Stimulated activated CD8-positive, alpha-beta memory T cell treated with anti-CD3 and anti-CD28 coated beads, Interleukin-12 subunit alpha, Interleukin-12 subunit beta, amount 100 ng/mL, for 24 hours (primary cell): ENCODE data around the gene MYL9.

Source experiments
- DNase-seq: peaks from one replicate; pipeline ENCODE4 v3.0.0-alpha.2; 2020; ENCODE audit errors: extremely low read depth

The MYL9 gene

DNA sequence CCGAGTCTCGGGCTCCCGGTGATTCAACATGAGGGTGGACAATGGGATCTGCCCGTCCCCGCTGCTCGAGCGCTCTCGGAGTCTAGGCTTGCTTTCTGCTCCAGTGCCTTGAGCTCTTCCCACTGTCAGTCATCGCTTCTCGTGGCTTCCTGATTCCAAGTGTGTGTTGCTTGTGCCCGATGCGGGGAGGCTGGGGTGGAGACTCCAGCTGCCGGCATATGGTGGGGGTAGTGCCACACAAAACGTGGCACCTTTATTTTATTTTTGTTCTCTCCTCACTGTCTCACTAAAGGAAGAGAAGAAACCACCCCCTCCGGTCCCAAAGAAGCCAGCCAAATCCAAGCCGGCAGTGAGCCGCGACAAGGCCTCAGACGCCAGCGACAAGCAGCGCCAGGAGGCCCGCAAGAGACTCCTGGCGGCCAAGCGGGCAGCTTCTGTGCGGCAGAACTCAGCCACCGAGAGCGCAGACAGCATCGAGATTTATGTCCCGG lies 14.8 kb upstream of the MYL9 start:
- no peak for DNase-seq

DNA sequence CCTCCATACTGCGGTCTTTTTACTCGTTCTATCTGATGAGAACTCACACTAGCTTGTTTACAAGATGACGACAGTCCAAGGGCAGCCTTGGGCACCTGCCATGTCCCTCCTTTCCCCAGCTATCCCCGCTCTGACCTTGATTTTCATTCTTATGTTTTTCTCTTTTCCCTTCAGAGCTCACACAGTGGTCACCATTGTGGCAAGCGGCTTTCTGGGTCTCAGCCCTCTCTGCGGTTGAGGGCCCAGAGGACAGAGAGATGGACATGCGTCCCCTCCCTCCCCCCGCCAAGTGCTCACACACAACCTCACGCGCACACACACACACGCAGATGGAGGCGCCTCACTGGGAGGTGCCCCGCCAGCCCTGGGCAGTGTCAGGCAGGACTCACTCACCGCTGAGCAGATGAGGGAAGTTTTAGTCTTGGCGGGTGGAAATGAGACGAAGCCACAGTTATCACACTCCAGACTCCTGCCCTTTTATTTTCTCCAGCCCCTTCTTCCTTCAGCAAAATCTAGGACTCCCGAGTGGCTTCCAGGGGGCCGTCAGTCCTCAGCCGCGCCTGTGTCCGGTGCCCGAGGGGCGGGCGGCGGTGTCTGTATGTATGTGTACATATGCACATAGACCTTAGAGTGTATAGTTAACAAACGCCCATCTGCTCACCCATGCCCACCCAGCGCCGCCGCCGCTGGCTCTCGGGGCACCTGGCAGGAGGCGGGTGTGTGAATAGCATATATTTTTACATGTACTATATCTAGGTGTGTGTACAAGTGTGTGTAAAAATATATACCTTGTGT lies 13.8 kb upstream of the MYL9 start:
- no peak for DNase-seq

DNA sequence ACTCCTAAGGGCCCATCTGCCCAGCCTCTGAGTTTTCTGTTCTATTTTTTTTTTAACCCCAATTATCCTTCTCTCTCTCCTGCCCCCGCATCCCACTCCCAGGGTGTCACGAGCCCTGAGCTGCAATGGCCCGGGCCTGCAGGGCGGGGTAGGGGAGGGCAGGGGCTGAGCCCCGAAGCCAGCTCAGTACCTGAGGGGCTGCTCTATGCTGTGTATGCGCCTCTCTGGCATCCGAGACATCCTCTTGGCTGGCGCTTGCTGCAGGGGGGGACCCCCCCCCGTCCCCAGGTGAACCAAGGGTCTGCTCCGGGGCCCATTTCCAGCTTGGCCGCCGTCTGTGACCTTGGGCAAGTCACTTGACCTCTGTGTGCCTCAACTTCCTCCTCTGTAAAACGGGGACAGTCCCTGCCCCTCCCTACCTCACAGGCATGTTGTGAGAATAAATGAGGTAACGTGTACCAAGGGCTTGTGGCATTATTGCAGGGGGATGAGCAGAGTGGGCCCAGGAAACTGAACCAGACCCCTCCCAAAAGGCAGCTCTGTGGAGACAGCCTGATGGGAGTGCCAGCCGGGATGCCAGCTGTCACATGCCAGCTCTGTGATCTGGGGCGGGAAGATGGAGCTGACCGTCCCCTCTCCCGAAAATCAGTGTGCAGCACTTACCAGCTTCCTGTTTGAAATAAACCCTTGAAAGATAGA lies 13.0 kb upstream of the MYL9 start:
- no peak for DNase-seq

DNA sequence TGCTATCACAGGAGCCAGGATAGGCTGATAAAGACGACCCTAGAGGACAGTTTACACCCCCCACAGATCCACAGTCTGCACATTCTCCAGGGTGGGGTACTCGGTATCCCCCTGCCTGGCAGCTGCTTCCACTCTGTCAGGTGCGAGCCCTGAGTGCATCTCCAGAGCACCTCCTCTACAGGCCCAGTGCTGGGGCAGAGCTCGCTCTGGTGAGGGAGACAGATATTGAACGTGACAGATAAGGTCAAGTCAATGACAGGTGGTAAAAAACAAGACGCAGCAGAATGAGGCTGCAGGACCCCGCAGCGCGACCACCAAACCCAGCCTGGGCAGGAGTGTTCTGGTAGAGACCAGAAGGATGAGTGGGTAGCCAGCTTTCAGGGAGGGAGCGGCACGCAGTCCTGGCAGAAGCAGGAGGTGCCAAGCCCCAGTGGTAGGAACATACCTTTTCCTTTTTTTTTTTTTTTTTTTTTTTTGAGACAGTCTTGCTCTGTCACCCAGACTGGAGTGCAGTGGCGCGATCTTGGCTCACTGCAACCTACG lies 12.4 kb upstream of the MYL9 start:
- no peak for DNase-seq

DNA sequence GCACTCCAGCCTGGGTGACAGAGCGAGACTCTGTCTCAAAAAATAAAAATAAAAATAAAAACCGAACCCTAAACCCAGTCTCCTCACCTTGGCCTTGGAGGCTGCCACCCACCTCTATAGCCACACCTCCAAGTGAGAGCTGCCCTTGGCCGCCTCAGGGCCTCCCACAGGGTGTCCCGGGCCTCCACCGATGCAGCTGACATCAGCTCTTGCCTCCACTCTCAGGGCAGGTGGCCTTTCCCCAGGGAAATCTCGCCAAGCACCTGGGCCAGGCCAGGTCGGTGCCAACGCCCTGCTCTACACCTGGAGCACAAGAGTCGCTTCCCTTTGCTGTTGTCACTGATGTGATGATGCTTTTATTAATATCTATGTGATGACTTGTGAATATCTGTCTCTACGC lies 8.9 kb upstream of the MYL9 start:
- DNase-seq = no peak

DNA sequence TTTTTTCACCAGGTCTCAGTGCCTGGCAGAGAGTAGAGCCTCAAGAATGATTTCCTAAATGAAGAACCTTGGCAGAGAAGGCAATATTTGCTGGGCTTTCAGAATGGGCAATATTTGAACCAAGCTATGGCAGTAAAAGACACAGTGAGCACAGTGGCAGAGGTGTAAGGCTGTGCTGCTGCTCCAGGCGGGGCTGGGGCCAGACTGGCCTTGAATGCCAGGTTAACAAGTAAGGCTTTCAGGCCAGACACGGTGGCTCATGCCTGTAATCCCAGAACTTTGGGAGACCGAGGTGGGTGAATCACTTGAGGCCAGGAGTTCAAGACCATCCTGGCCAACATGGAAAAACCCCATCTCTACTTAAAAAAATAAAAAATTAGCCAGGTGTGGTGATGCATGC lies 8.5 kb upstream of the MYL9 start:
- DNase-seq = no peak

DNA sequence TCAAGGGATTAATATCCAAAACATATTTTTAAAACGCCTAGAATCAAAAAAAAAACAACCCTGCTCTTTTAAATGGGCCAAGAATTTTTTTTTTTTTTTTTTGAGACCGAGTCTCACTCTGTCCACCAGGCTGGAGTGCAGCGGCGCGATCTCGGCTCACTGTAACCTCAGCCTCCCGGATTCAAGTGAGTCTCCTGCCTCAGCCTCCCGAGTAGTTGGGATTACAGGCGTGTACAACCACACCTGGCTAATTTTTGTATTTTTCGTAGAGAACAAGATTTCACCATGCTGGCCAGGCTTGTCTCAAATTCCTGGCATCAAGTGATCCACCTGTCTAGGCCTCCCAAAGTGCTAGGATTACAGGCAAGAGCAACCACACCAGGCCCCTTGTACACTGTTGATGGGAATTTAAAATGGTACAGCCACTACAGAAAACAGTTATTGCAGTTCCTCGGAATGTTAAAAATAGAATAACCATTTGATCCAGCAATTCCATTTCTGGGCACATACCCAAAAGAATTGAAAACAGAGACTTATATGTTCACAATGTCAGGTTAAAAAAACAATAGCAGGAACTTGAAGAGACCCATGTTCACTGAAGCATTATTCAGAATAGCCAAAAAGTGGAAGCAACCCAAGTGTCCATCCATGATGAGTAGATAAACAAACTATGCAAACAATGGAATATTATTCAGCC lies 3.1 kb upstream of the MYL9 start:
- no peak for DNase-seq

DNA sequence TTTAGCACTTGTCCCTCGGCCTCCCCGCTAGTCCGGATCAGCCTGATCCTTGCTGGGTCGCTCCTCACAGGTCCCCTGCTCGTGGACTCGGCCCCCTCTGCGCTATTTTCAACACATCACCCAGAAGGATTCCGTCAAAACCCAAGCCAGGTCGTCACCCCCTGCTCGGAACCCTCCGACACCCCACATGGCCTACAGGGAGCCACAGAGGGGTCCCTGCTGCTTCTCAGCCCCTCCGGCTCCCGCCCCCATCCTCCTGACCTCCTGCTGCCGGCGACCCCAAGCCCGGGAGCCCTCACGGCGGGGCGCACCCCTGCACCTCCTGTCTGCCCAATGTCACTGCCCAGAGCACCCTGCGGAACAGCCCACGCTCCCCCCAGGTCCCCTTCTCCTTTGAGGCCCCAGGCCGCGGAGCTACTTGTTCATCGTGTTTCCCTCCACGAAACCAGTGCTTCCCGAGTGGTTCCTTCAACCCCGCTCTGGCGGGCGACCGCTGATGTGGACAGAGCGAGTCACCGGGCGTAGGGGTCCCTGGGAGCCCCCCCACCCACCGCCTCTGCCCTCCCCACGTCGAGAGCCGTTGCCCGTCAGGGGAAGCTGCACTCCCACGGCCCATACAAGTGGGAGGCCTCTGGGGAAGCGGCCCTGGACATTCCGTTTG lies 638 bp upstream of the MYL9 start:
- DNase-seq = no peak

DNA sequence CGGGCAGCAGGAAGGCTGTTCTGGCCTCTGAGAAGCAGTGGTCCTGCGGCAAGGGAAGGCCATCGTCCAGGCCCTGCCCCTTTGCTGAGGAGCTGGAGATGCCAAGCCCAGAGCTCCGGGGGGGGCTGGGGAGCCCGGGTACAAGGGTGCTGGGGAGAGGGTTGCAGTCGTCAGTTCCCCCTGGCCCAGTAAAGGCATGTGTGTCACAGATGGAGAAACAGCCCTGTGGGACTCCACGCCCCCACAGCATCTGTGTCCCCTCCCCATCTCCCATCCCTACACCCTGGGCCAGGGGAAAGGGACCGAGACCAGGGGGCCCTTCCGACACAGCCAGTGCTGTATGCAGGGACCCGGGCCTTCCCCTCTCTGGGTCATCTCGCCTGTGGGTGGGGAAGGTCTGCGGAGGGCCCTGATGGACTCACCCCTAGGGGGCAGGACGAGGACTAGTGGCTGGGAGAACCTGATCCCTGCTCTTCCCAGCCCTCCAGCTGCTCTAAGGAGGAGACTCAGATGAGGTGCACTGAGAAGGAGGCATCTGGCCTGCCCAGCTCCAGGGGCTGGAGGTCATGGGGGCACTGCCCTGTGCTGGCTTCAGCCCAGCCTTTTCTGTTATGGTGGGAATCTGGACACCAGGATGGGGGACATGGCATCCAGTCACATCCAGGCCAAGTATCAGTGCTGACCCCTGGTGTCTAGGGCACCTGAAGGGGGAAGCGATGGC lies 609 bp downstream of the MYL9 start:
- no peak for DNase-seq

DNA sequence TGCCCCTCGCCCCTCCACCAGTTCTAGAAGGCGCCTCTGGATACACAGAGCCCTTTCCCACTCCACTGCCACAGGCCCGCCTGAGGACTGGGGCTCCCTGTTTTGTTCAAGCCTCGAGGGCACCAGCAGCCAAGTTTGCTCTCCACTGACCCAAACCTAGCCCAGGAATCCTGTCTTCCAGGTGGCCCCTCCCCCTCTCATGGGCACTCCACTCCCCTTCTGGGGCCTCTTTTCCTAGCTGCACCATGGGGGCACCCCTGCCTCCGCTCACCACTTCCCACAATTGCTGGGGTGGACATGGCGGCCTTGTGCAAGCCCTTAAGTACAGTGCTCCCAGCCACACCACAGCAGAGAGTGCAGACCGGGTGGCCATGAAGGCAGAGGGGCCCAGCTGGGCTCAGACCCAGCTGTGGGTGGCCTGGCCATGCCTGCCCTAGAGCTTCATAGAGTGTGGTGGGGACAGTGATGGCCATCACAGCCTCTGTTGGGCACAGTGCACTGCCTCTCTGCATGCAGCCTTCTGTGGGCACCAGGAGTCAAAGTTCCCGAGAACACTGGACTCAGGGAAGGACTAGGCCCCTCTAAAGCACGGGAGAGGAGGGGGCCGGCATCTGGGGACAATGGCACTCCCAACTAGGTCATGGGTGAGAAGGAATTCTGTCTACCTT lies 1.3 kb downstream of the MYL9 start:
- DNase-seq = no peak

DNA sequence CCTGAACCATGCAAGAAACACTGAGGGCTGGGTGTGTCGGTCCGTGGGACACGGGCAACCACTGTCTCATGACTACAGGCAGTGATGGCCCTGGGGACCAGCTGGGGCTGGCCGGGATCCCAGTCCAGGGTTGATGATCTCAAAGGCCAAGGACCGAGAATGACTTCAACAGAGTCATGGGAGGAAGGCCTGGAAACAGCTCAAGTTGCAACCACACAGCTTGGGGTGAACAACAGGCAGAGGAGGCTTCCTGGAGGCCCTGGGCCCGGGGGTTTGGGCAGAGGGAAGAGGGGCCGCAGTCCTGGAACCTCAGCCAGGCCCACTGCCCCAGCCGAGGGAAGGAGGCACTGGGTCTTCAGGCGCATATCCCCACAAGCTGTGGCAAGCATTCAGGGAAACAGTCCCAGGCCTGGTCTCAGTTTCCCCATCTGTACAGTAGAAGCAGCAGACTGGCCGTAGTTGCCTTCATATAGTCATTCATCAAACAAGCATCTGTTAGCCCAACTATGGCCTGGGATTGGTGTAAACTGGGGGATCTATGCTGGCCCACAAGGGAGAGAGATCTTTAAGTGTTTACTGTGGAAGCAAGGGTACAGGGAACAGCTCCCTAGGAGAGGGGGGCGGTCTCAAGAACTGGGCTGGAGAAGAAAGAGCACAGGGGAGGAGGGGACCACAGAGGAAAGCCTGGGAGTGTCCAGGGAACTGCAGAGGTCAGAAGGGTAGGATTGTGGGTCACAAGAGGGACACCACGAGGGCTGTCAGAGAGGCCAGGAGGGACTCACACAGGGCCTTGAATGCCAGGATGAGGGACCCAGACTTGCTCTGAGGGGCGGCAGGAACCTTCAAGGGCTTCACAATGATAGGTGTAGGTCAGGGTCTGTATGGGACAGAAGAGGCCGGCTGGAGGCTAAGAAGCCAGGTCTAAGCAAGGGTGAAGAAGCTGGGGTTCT lies 2.1 kb downstream of the MYL9 start:
- no peak for DNase-seq

DNA sequence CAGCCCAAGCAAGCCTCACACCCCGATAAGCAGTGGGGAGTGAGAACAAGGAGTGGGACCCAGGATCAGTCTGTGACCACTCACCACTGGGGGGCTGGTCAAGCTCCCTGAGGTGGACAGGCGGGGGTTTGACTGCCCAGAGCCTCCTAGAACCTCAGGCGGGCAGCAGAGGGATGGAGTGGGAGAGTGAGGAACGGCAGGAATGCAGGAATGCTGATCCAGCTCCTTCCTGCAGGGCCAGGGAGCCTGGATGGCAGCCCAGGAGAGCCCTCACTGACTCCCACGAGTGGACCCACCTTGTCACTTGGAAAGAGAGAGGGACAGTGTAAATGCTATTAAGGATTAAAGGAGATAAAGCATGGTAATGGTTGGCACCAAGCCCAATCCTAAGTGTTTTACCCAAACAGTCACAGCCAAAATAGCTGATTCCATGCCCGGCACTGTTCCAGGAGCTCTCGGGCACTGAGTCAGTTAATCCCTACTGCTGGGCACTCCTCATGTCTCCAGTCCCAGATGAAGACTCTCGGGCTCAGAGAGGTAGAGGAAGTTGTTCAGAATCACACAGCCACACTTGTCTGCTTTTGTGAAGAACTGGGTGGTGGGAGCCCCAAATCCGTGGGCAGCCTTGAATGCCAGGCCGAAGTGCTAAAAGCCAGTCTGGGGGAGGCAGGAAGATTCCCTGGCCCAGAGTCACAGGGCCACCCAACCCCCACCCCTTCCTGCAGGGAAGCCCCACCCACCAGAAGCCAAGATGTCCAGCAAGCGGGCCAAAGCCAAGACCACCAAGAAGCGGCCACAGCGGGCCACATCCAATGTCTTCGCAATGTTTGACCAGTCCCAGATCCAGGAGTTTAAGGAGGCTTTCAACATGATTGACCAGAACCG lies 3.1 kb downstream of the MYL9 start:
- DNase-seq = no peak

DNA sequence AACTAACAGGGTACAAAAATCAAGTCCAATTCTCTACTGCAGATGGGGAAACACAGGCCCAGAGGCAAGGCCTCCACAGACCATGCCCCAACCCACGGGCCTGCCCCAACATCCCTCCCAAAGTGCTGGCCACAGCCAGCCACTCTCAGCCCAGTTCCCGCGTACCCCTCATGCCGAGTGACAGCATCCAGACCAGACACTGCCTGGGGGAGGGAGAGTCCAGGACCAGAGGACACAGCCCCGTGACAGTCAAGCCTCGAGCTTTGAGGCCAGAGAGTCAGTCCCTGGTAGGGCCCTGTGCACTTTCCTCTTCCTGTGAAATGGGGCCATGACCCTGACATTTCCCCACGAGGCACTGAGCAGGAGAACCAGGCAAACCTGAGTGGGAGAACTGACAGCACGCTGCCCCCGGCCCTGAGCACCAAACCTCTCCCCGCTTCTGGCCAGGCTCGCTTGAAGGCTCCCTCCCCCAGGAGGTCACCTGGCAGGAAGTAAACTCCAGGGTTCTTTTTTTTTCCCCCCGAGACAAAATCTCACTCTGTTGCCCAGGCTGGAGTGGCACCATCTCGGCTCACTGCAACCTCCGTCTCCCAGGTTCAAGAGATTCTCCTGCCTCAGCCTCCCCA lies 4.9 kb downstream of the MYL9 start:
- no peak for DNase-seq

DNA sequence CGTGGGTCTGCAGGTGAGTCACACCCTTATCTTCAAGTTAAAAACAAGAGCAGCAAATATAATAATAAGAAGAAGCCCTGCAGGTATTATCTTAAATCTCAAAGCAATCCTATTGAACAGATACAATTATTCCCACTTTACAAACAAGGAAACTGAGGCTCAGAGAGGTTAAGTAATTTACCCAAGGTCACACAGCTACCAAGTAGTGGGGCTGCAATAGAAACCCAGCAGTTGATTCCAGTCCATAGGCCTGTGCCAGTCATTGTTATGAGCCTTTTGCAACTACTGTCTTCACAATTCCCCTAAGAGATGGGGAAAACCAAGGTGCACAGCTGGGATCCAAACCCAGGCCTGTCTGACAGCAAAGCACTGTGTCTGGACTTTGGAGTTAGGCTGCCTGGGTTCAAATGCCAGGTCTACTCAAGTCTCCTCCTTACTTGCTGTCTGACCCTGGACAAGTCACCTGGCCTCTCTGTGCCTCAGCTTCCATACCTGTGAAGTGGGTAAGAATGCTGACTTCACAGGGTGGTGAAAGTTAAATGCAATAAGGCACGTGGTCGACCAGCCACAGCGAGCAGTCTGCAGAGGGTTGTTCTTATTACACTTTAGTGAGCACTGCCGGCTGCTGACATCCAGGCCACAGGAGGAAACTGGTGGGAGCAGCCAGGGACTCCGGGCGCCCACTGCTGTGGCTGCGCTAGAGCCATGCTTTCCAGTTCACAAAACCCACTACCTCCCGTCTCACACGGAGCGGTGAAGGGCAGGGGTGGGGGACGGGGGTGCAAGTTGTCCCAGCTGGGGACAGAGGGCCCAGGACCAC lies 6.1 kb downstream of the MYL9 start:
- no peak for DNase-seq

DNA sequence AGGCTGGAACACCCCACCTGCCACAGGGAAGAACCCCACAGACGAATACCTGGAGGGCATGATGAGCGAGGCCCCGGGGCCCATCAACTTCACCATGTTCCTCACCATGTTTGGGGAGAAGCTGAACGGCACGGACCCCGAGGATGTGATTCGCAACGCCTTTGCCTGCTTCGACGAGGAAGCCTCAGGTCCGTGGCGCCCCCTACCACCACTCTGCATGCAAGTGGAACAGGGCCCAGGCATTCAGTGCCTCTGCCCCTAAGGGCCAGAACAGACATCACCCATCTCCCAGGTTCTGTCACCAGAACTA lies 6.6 kb downstream of the MYL9 start:
- DNase-seq = no peak

DNA sequence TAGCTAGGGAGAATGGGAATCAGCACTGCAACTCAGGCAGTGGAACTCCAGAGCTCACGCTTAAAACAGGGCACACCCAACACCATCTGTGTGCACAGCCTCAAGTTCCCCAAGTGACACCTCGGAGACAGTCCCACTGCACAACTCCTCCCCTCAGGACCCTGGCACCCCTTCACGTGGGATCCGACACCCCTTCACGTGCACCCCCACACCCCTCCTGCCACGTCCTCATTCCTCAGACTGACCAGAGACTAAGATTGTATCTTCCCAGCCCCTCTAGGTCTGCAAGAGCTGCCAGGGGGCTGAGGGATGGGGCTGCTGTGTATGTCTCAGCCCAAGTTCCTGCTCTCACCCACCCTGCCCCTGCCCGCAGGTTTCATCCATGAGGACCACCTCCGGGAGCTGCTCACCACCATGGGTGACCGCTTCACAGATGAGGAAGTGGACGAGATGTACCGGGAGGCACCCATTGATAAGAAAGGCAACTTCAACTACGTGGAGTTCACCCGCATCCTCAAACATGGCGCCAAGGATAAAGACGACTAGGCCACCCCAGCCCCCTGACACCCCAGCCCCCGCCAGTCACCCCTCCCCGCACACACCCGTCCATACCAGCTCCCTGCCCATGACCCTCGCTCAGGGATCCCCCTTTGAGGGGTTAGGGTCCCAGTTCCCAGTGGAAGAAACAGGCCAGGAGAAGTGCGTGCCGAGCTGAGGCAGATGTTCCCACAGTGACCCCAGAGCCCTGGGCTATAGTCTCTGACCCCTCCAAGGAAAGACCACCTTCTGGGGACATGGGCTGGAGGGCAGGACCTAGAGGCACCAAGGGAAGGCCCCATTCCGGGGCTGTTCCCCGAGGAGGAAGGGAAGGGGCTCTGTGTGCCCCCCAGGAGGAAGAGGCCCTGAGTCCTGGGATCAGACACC lies 7.6 kb downstream of the MYL9 start:
- DNase-seq = no peak
